ENCODE results near the gene SLC22A5.

Gene SLC22A5

GRCh38 chr5:132427281-132428146 is 58.0 kb downstream of the SLC22A5 start:
- Histone ChIP-seq H3K27ac (peak overlapping the region; percentile 55 to 72), H3K4me1 (peaks cover 0 to 88% (median 67%) of the 10 kb centered on the region in 4 donors), H3K9me3 (no peaks in the 10 kb centered on the region), H3K36me3 (peaks cover 0 to 8% (median 3%) of the 10 kb centered on the region in 3 donors), H3K4me3 (no peak overlapping the region), H3K27me3 (no peaks in the 10 kb centered on the region)
- TF ChIP-seq CTCF (IDR thresholded peaks at IDR 0.05) = no peak
- DNase-seq = peak in 1 of 2 donors; percentile 36
- intact Hi-C loops (cut with DNase I; ENCODE audit: low total_unique reads) = no loop called here

- Histone ChIP-seq H3K27ac (peak overlapping the region in 1 of 2 donors; percentile 72), H3K4me1 (peaks cover 0 to 82% (median 61%) of the 10 kb centered on the region in 4 donors)
- TF ChIP-seq CTCF (IDR thresholded peaks at IDR 0.05) = no peak
Observed at GRCh38 chr5:132428147-132428482, 58.6 kb downstream of the SLC22A5 start.

GRCh38 chr5:132428484-132429462 is 59.3 kb downstream of the SLC22A5 start:
- Histone ChIP-seq H3K27me3 (no peaks in the 10 kb centered on the region), H3K36me3 (no peaks in the 10 kb centered on the region), H3K4me3 (no peak overlapping the region), H3K9me3 (no peaks in the 10 kb centered on the region), H3K27ac (peak overlapping the region in 1 of 2 donors; percentile 13), H3K4me1 (peaks cover 0 to 76% (median 57%) of the 10 kb centered on the region in 4 donors)
- DNase-seq = no peak
- intact Hi-C loops (cut with DNase I; ENCODE audit: low total_unique reads) = no loop called here
- TF ChIP-seq CTCF (IDR thresholded peaks at IDR 0.05) = no peak

More at GRCh38 chr5:132428147-132428482, 58.6 kb downstream of the SLC22A5 start:
- Histone ChIP-seq H3K4me3 (no peak overlapping the region), H3K27me3 (no peaks in the 10 kb centered on the region), H3K36me3 (peaks cover 0 to 3% (median 0%) of the 10 kb centered on the region in 3 donors), H3K9me3 (no peaks in the 10 kb centered on the region)
- DNase-seq = no peak
- intact Hi-C loops (cut with DNase I; ENCODE audit: low total_unique reads) = no loop called here

DNA sequence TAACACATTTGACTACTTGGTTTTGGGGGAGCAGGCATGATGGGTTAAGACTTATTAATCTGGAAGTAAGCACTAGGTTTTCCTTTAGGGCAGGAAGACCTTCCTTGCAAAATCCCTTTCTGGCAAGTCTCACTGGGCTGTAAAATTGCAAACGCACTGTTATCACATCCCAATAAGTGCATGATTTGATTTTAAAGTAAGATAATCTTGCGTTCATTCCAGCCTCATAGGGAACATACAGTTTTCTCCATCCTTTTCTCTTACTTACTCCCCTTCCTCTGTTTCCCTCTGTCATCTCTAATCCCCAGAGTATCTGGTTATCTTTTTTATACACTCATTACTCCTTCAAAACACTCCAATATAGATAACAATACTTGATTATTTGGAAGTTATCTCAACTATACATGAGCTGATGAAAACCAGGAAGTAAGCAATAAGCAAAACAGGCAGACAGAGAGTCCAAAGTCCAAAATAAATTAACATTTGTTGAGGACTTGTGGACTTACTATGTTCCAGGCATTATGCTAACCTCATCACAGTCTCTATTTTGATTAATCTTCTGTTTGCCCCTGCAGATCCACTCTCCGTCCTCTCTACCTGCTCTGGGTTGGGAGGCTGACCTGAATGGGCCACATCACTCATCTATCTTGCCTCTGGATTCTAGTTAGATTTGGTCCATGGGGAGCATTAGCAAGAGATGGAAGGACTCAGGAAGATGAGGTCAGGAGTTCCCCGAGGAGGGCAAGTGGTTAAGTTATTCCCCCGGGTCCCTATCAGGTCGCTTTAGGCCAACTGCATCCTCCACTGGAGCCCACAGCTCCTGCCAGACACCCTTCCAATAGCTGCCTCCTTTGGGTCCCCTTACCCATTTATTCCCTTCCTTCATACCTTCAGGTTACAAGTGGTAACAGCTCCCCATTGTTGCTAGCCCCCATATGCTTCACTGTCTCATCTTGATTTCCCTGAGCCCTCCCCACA is 60.2 kb downstream of the SLC22A5 start:
- Histone ChIP-seq H3K27ac (no peak overlapping the region), H3K9me3 (no peaks in the 10 kb centered on the region), H3K27me3 (no peaks in the 10 kb centered on the region), H3K4me3 (no peak overlapping the region), H3K36me3 (no peaks in the 10 kb centered on the region), H3K4me1 (peaks cover 0 to 70% (median 52%) of the 10 kb centered on the region in 4 donors)
- intact Hi-C loops (cut with DNase I; ENCODE audit: low total_unique reads) = no loop called here
- no peak for DNase-seq
- no peak for TF ChIP-seq CTCF (IDR thresholded peaks at IDR 0.05)

DNA sequence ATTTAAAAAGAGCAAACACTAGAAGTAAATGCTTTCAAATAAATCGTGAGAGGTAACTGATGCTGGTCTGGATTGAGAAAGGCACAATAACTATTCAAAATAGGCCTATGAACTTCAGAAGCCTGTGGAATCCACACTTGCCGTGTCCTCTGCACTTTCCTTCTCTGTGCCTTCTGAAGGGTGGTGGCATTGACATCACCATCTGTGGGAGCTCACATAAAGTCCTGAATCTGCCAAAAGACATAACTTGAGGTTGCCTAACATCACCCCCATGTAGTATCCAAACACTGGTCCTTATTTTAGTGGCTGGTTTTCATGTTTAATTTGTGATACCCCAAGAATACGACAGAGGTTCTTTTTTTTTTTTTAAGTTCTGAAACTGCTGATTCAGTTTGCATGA is 61.2 kb downstream of the SLC22A5 start:
- H3K27ac ChIP-seq = no peak overlapping the region
- H3K36me3 ChIP-seq = no peaks in the 10 kb centered on the region
- DNase-seq = no peak
- no peak overlapping the region for H3K4me3 ChIP-seq
- intact Hi-C loops (cut with DNase I; ENCODE audit: low total_unique reads) = no loop called here
- no peak for TF ChIP-seq CTCF (IDR thresholded peaks at IDR 0.05)
- H3K27me3 ChIP-seq = no peaks in the 10 kb centered on the region
- no peaks in the 10 kb centered on the region for H3K9me3 ChIP-seq
- peaks cover 0 to 64% (median 44%) of the 10 kb centered on the region in 4 donors for H3K4me1 ChIP-seq

Data from tibial artery (tissue), 4 donors.